Measurements from ENCODE around the gene ZNF117.

GRCh38 chr7:64990936-64991335, at the start of gene ZNF117:
- TF ChIP-seq CTCF (IDR thresholded peaks at IDR 0.05 in 2 of 3, conservative IDR thresholded peaks at IDR 0.05 in 1 of 3; ENCODE audit: control insufficient read depth in 2 of 3, extremely low read depth in 1 of 3, insufficient read depth in 1 of 3, low read depth in 3 of 3, low read length in 3 of 3) = no peak
- no peak for TF ChIP-seq ZZZ3 (IDR thresholded peaks at IDR 0.05; ENCODE audit: control insufficient read depth, insufficient read length, low read depth)
- TF ChIP-seq ZNF592 (IDR thresholded peaks at IDR 0.05) = no peak
- no peak for TF ChIP-seq SMAD1 (IDR thresholded peaks at IDR 0.05; ENCODE audit: low read depth, partially characterized antibody)
- TF ChIP-seq CHD1 (IDR thresholded peaks at IDR 0.05; ENCODE audit: low read depth, low read length) = no peak
- no peak for TF ChIP-seq EGR1 (IDR thresholded peaks at IDR 0.05; ENCODE audit: borderline replicate concordance in 1 of 2, low read depth in 2 of 2, low read length in 2 of 2)
- TF ChIP-seq POLR2A (IDR thresholded peaks at IDR 0.05; ENCODE audit: low read depth, low read length) = no peak
- TF ChIP-seq, protein P1, sequence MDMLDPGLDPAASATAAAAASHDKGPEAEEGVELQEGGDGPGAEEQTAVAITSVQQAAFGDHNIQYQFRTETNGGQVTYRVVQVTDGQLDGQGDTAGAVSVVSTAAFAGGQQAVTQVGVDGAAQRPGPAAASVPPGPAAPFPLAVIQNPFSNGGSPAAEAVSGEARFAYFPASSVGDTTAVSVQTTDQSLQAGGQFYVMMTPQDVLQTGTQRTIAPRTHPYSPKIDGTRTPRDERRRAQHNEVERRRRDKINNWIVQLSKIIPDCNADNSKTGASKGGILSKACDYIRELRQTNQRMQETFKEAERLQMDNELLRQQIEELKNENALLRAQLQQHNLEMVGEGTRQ (IDR thresholded peaks at IDR 0.05; ENCODE audit: borderline replicate concordance, low read depth, low read length) = no peak
